ENCODE data around the gene TMEM117.
"Not testable (repeated sequence)": the region's sequence is repeated elsewhere in the genome, so short reads cannot be mapped to it uniquely, and the experiment has no call there.

Gene TMEM117

GRCh38 chr12:43815416-43815815, 20.5 kb upstream of the TMEM117 start:
- no peak overlapping the region for H3K4me3 ChIP-seq (ENCODE audit: low read length)
- H3K27ac ChIP-seq (ENCODE audit: low read depth, low read length), result no peak overlapping the region
- H3K36me3 ChIP-seq (ENCODE audit: control insufficient read depth, insufficient read depth, low read length), result no peaks in the 10 kb centered on the region
- H3K9ac ChIP-seq (ENCODE audit: low read length), result no peak overlapping the region
- H3K27me3 ChIP-seq (ENCODE audit: control insufficient read depth, insufficient read depth, low read length), result no peaks in the 10 kb centered on the region
- no peaks in the 10 kb centered on the region for H3K4me1 ChIP-seq (ENCODE audit: control insufficient read depth, insufficient read depth, low read length)

GRCh38 chr12:43816168-43816567, 19.7 kb upstream of the TMEM117 start:
- H3K27me3 ChIP-seq (ENCODE audit: control insufficient read depth, insufficient read depth, low read length), result no peaks in the 10 kb centered on the region
- no peaks in the 10 kb centered on the region for H3K36me3 ChIP-seq (ENCODE audit: control insufficient read depth, insufficient read depth, low read length)
- no peaks in the 10 kb centered on the region for H3K4me1 ChIP-seq (ENCODE audit: control insufficient read depth, insufficient read depth, low read length)
- no peak overlapping the region for H3K4me3 ChIP-seq (ENCODE audit: low read length)
- no peak overlapping the region for H3K9ac ChIP-seq (ENCODE audit: low read length)
- H3K27ac ChIP-seq (ENCODE audit: low read depth, low read length), result no peak overlapping the region

- Histone ChIP-seq H3K4me3 (ENCODE audit: low read length) (no peak overlapping the region), H3K4me1 (ENCODE audit: control insufficient read depth, insufficient read depth, low read length) (no peaks in the 10 kb centered on the region), H3K27ac (ENCODE audit: low read depth, low read length) (no peak overlapping the region), H3K27me3 (ENCODE audit: control insufficient read depth, insufficient read depth, low read length) (no peaks in the 10 kb centered on the region), H3K9ac (ENCODE audit: low read length) (no peak overlapping the region), H3K36me3 (ENCODE audit: control insufficient read depth, insufficient read depth, low read length) (no peaks in the 10 kb centered on the region)
Measured at GRCh38 chr12:43824207-43824775, 11.6 kb upstream of the TMEM117 start.

GRCh38 chr12:43826681-43827080, 9.2 kb upstream of the TMEM117 start:
- H3K27ac ChIP-seq (ENCODE audit: low read depth, low read length), result no peak overlapping the region
- H3K4me1 ChIP-seq (ENCODE audit: control insufficient read depth, insufficient read depth, low read length), result no peaks in the 10 kb centered on the region
- H3K27me3 ChIP-seq (ENCODE audit: control insufficient read depth, insufficient read depth, low read length), result no peaks in the 10 kb centered on the region
- H3K36me3 ChIP-seq (ENCODE audit: control insufficient read depth, insufficient read depth, low read length), result no peaks in the 10 kb centered on the region
- H3K9ac ChIP-seq (ENCODE audit: low read length), result no peak overlapping the region
- no peak overlapping the region for H3K4me3 ChIP-seq (ENCODE audit: low read length)

- Histone ChIP-seq H3K27ac (ENCODE audit: low read depth, low read length) (no peak overlapping the region), H3K9ac (ENCODE audit: low read length) (no peak overlapping the region), H3K4me1 (ENCODE audit: control insufficient read depth, insufficient read depth, low read length) (no peaks in the 10 kb centered on the region), H3K36me3 (ENCODE audit: control insufficient read depth, insufficient read depth, low read length) (no peaks in the 10 kb centered on the region), H3K4me3 (ENCODE audit: low read length) (no peak overlapping the region), H3K27me3 (ENCODE audit: control insufficient read depth, insufficient read depth, low read length) (no peaks in the 10 kb centered on the region)
Measured at GRCh38 chr12:43827093-43827492, 8.8 kb upstream of the TMEM117 start.

- Histone ChIP-seq H3K4me1 (ENCODE audit: control insufficient read depth, insufficient read depth, low read length) (peaks cover 9% of the 10 kb centered on the region), H3K9ac (ENCODE audit: low read length) (no peak overlapping the region), H3K27me3 (ENCODE audit: control insufficient read depth, insufficient read depth, low read length) (no peaks in the 10 kb centered on the region), H3K4me3 (ENCODE audit: low read length) (no peak overlapping the region), H3K36me3 (ENCODE audit: control insufficient read depth, insufficient read depth, low read length) (no peaks in the 10 kb centered on the region), H3K27ac (ENCODE audit: low read depth, low read length) (no peak overlapping the region)
Measured at GRCh38 chr12:43832463-43833168, 3.3 kb upstream of the TMEM117 start.

- H3K27ac ChIP-seq (ENCODE audit: low read depth, low read length), result peak overlapping the region; percentile 93
- no peaks in the 10 kb centered on the region for H3K36me3 ChIP-seq (ENCODE audit: control insufficient read depth, insufficient read depth, low read length)
- no peaks in the 10 kb centered on the region for H3K27me3 ChIP-seq (ENCODE audit: control insufficient read depth, insufficient read depth, low read length)
- H3K9ac ChIP-seq (ENCODE audit: low read length), result no peak overlapping the region
- peaks cover 9% of the 10 kb centered on the region for H3K4me1 ChIP-seq (ENCODE audit: control insufficient read depth, insufficient read depth, low read length)
- peak overlapping the region; percentile 89 for H3K4me3 ChIP-seq (ENCODE audit: low read length)
Measured at GRCh38 chr12:43835264-43835655, 621 bp upstream of the TMEM117 start.

- no peaks in the 10 kb centered on the region for H3K36me3 ChIP-seq (ENCODE audit: control insufficient read depth, insufficient read depth, low read length)
- H3K4me1 ChIP-seq (ENCODE audit: control insufficient read depth, insufficient read depth, low read length), result peaks cover 9% of the 10 kb centered on the region
- no peaks in the 10 kb centered on the region for H3K27me3 ChIP-seq (ENCODE audit: control insufficient read depth, insufficient read depth, low read length)
- H3K27ac ChIP-seq (ENCODE audit: low read depth, low read length), result peak overlapping the region; percentile 93
- H3K4me3 ChIP-seq (ENCODE audit: low read length), result peak overlapping the region; percentile 89
- peak overlapping the region; percentile 75 for H3K9ac ChIP-seq (ENCODE audit: low read length)
Measured at GRCh38 chr12:43836475-43836989, 651 bp downstream of the TMEM117 start.

GRCh38 chr12:43840338-43840737, 4.5 kb downstream of the TMEM117 start:
- no peak overlapping the region for H3K27ac ChIP-seq (ENCODE audit: low read depth, low read length)

GRCh38 chr12:43841253-43841652, 5.4 kb downstream of the TMEM117 start:
- Histone ChIP-seq H3K4me1 (ENCODE audit: control insufficient read depth, insufficient read depth, low read length) (peaks cover 4% of the 10 kb centered on the region), H3K27me3 (ENCODE audit: control insufficient read depth, insufficient read depth, low read length) (no peaks in the 10 kb centered on the region), H3K27ac (ENCODE audit: low read depth, low read length) (no peak overlapping the region), H3K36me3 (ENCODE audit: control insufficient read depth, insufficient read depth, low read length) (peaks cover 2% of the 10 kb centered on the region), H3K9ac (ENCODE audit: low read length) (no peak overlapping the region), H3K4me3 (ENCODE audit: low read length) (no peak overlapping the region)

More at GRCh38 chr12:43840338-43840737, 4.5 kb downstream of the TMEM117 start:
- H3K4me3 ChIP-seq (ENCODE audit: low read length), result no peak overlapping the region
- no peaks in the 10 kb centered on the region for H3K27me3 ChIP-seq (ENCODE audit: control insufficient read depth, insufficient read depth, low read length)
- H3K9ac ChIP-seq (ENCODE audit: low read length), result no peak overlapping the region
- peaks cover 4% of the 10 kb centered on the region for H3K4me1 ChIP-seq (ENCODE audit: control insufficient read depth, insufficient read depth, low read length)
- H3K36me3 ChIP-seq (ENCODE audit: control insufficient read depth, insufficient read depth, low read length), result peaks cover 2% of the 10 kb centered on the region

GRCh38 chr12:43842259-43842658, 6.4 kb downstream of the TMEM117 start:
- Histone ChIP-seq H3K36me3 (ENCODE audit: control insufficient read depth, insufficient read depth, low read length) (peaks cover 2% of the 10 kb centered on the region), H3K4me1 (ENCODE audit: control insufficient read depth, insufficient read depth, low read length) (no peaks in the 10 kb centered on the region), H3K4me3 (ENCODE audit: low read length) (no peak overlapping the region)

GRCh38 chr12:43847425-43848225, 11.7 kb downstream of the TMEM117 start:
- not testable (repeated sequence) for H3K36me3 ChIP-seq (ENCODE audit: control insufficient read depth, insufficient read depth, low read length); H3K27ac ChIP-seq (ENCODE audit: low read depth, low read length); H3K4me3 ChIP-seq (ENCODE audit: low read length); H3K27me3 ChIP-seq (ENCODE audit: control insufficient read depth, insufficient read depth, low read length); H3K4me1 ChIP-seq (ENCODE audit: control insufficient read depth, insufficient read depth, low read length); H3K9ac ChIP-seq (ENCODE audit: low read length)

More at GRCh38 chr12:43842259-43842658, 6.4 kb downstream of the TMEM117 start:
- H3K27me3 ChIP-seq (ENCODE audit: control insufficient read depth, insufficient read depth, low read length), result no peaks in the 10 kb centered on the region
- H3K9ac ChIP-seq (ENCODE audit: low read length), result no peak overlapping the region
- no peak overlapping the region for H3K27ac ChIP-seq (ENCODE audit: low read depth, low read length)
